ENCODE data around the gene PCYOX1L. TPM values are rescaled to one million over a fixed set of nuclear protein-coding genes. Genes with fewer than 3 reads are reported as not detected.

PCYOX1L gene
- total RNA-seq, 1 donor from 2014 or later: 11.9 TPM

DNA sequence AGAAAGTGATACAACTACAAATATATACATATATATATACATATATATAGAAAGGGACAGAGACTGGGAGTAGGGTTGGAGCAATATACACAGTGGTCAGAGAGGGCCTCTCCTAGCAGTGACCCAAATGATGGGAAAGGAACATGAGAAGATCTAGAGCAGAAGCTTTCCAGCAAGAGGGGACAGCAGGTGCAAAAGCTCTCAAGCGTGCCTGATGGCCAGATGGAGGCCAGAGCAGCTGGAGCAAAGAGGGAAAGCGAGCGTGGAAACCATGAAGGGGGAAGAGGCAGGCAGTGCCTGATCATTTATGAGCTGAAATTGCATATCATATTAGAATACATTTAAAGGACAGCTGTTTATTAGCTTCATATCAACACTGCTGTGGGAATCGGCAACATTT, 20.1 kb upstream of the PCYOX1L start:
- H3K27me3 ChIP-seq (ENCODE audit: control insufficient read depth, insufficient read depth, low read length): no peaks in the 10 kb centered on the region
- TF ChIP-seq, protein P1, sequence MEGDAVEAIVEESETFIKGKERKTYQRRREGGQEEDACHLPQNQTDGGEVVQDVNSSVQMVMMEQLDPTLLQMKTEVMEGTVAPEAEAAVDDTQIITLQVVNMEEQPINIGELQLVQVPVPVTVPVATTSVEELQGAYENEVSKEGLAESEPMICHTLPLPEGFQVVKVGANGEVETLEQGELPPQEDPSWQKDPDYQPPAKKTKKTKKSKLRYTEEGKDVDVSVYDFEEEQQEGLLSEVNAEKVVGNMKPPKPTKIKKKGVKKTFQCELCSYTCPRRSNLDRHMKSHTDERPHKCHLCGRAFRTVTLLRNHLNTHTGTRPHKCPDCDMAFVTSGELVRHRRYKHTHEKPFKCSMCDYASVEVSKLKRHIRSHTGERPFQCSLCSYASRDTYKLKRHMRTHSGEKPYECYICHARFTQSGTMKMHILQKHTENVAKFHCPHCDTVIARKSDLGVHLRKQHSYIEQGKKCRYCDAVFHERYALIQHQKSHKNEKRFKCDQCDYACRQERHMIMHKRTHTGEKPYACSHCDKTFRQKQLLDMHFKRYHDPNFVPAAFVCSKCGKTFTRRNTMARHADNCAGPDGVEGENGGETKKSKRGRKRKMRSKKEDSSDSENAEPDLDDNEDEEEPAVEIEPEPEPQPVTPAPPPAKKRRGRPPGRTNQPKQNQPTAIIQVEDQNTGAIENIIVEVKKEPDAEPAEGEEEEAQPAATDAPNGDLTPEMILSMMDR (IDR thresholded peaks at IDR 0.05; ENCODE audit: insufficient read depth, low read length, poor library complexity, severe bottlenecking): no peak
- no peak for DNase-seq (ENCODE audit: low read depth)
- H3K4me3 ChIP-seq (ENCODE audit: low read depth, low read length): no peak overlapping the region
- no peaks in the 10 kb centered on the region for H3K36me3 ChIP-seq (ENCODE audit: control insufficient read depth, insufficient read depth, low read length)

DNA sequence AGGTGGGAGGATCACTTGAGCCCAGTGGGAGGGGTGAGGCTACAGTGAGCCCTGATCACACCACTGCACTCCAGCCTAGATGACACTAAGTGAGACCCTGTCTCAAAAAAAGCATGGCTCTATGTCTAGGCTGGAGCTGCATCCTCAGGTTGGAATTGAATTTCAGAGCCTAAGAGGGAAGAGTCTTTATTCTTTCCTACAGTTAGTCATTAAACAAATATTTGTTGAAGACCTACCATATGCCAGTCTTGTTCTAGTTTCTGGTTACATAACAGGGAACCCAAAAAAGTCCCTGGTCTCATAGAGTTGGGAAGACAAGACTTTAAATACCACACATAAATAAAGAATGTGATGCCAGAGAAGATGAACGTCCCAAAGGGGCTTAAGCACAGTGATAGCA, 19.5 kb upstream of the PCYOX1L start:
- no peaks in the 10 kb centered on the region for H3K27me3 ChIP-seq (ENCODE audit: control insufficient read depth, insufficient read depth, low read length)
- TF ChIP-seq, protein P1 (IDR thresholded peaks at IDR 0.05; ENCODE audit: insufficient read depth, low read length, poor library complexity, severe bottlenecking): no peak
- H3K4me3 ChIP-seq (ENCODE audit: low read depth, low read length): no peak overlapping the region
- no peak for DNase-seq (ENCODE audit: low read depth)
- no peaks in the 10 kb centered on the region for H3K36me3 ChIP-seq (ENCODE audit: control insufficient read depth, insufficient read depth, low read length)

DNA sequence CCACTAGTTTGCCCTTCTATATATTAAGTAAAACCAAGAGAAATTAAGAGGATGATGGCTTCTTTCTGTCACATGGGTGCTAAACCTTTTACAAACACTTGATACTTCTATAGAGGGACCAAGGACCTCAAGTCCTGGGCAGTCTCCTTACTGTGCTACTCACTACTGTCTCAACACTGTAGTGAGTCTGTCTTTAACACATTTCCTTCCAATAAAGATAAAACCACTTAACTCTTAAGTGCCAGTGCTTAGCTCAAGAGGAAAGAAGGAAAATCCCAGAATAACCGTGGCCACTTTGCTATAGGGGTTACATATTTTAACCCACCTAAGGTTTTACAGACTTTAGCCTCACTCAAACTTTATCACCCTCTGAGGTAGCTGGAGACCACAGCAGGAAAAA, 16.9 kb upstream of the PCYOX1L start:
- Histone ChIP-seq H3K27me3 (ENCODE audit: control insufficient read depth, insufficient read depth, low read length) (no peaks in the 10 kb centered on the region), H3K36me3 (ENCODE audit: control insufficient read depth, insufficient read depth, low read length) (no peaks in the 10 kb centered on the region), H3K4me3 (ENCODE audit: low read depth, low read length) (no peak overlapping the region)
- no peak for DNase-seq (ENCODE audit: low read depth)
- TF ChIP-seq, protein P1 (IDR thresholded peaks at IDR 0.05; ENCODE audit: insufficient read depth, low read length, poor library complexity, severe bottlenecking): no peak

DNA sequence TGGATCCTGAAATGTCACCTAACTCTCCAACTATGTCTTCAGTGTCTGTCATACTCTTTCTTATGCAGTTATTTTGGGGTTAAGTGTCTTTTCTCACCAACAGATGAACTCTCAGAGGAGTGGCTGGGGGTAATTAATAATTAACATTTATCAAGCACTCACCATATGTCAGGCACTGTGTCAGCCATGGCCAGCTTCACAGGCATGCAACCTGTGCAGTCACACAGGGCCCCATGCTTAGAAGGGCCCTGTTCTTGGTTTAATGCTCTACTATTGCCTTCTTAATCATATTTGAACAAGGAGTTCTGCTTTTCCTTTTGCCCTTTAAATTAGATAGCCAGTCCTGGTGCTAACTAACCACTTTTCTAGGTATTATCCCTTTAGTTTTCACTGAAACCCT, 16.0 kb upstream of the PCYOX1L start:
- Histone ChIP-seq H3K27me3 (ENCODE audit: control insufficient read depth, insufficient read depth, low read length) (no peaks in the 10 kb centered on the region), H3K36me3 (ENCODE audit: control insufficient read depth, insufficient read depth, low read length) (no peaks in the 10 kb centered on the region), H3K4me3 (ENCODE audit: low read depth, low read length) (no peak overlapping the region)
- TF ChIP-seq, protein P1 (IDR thresholded peaks at IDR 0.05; ENCODE audit: insufficient read depth, low read length, poor library complexity, severe bottlenecking): no peak
- DNase-seq (ENCODE audit: low read depth): no peak

DNA sequence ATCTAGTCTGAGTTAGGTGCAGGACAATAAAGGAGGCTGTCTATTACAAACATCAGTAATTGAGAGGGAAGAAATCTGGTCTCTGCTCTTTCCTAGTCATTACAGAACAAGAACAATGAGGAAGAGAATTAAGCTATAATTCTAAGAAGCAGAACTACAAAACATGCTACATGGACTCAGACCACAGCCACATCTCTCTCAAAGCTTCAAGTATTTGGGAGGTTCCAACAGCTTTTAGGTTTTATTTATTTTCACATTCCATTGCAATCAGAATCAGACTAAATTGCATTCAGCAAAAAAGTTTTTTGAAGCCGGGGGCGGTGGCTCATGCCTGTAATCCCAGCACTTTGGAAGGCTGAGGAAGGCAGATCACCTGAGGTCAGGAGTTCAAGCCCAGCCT, 13.7 kb upstream of the PCYOX1L start:
- TF ChIP-seq, protein P1 (IDR thresholded peaks at IDR 0.05; ENCODE audit: insufficient read depth, low read length, poor library complexity, severe bottlenecking): no peak
- DNase-seq (ENCODE audit: low read depth): no peak
- no peaks in the 10 kb centered on the region for H3K27me3 ChIP-seq (ENCODE audit: control insufficient read depth, insufficient read depth, low read length)
- H3K4me3 ChIP-seq (ENCODE audit: low read depth, low read length): no peak overlapping the region
- no peaks in the 10 kb centered on the region for H3K36me3 ChIP-seq (ENCODE audit: control insufficient read depth, insufficient read depth, low read length)

DNA sequence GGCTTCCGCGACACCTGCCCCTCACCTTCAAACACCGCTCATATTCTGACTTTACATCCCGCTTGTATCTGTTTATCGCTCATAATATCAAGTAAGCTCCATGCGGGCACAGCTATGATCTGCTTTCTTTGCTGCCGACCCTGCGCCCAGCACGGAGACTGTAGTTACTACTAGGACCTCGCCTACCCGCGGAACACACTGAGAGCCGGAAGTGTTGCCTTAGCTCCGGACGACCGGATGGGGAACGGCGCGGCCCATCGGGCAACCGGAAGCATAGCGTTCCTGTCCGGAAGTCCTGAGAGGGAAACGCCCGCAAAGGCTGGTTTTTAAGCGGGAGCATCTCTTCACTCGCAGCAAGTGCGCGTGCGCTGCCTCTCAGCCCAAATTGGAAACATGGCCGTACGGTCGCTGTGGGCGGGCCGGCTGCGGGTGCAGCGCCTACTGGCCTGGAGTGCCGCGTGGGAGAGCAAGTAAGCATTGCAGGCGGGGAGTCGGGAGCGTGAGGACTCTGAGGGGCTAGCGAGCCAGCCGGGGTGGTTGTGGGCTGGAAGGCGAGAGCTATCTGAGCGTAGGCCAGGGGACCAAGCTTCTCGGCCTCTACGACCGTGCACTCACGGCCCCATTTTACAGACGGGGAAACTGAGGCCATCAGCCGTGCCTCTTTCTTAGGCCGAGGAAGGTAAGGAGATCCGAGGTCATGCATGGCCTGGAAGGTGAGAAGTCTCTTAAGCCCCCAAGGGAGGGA, 12.5 kb upstream of the PCYOX1L start, which contains the start of gene GRPEL2:
Gene GRPEL2, plus strand, starts transcription at position 353 of the 745 bp plus-strand sequence. Its CDS starts 41 bp downstream, at position 394.
- Histone ChIP-seq H3K36me3 (ENCODE audit: control insufficient read depth, insufficient read depth, low read length) (no peaks in the 10 kb centered on the region), H3K27me3 (ENCODE audit: control insufficient read depth, insufficient read depth, low read length) (no peaks in the 10 kb centered on the region), H3K4me3 (ENCODE audit: low read depth, low read length) (peak within 1 kb of the TSS; percentile 96)
- peak; percentile 92 for DNase-seq (ENCODE audit: low read depth)
- TF ChIP-seq, protein P1 (IDR thresholded peaks at IDR 0.05; ENCODE audit: insufficient read depth, low read length, poor library complexity, severe bottlenecking): no peak
